Measurements from ENCODE around the gene MYH14.

Gene MYH14

GRCh38 chr19:50292216-50292827 is 88.9 kb downstream of the MYH14 start:
- Histone ChIP-seq H3K79me2 (ENCODE audit: control insufficient read depth, low read length) (no peaks in the 10 kb centered on the region), H3K36me3 (ENCODE audit: control insufficient read depth, low read length) (no peaks in the 10 kb centered on the region), H3F3A (ENCODE audit: control insufficient read depth, insufficient read depth) (no peaks in the 10 kb centered on the region), H3K9me3 (ENCODE audit: control insufficient read depth, insufficient read depth, low read length) (no peaks in the 10 kb centered on the region), H3K27ac (ENCODE audit: low read depth, low read length) (no peak overlapping the region), H3K4me1 (ENCODE audit: control insufficient read depth, low read length) (no peaks in the 10 kb centered on the region), H3K27me3 (ENCODE audit: control insufficient read depth, low read length) (peaks cover 3% of the 10 kb centered on the region; the same call in 1 of the 2 replicates), H3K4me3 (ENCODE audit: low read length) (no peak overlapping the region), H3K9me2 (replicated peaks; ENCODE audit: control insufficient read depth, low read length) (no peaks in the 10 kb centered on the region), H3K4me2 (ENCODE audit: low read length) (no peak overlapping the region), H4K20me1 (ENCODE audit: control insufficient read depth, insufficient read depth, low read depth, low read length) (no peaks in the 10 kb centered on the region)
- TF ChIP-seq CTCF (IDR thresholded peaks at IDR 0.05; ENCODE audit: low read depth, low read length, poor library complexity, severe bottlenecking) (no peak), EZH2phosphoT487 (IDR thresholded peaks at IDR 0.05; ENCODE audit: borderline replicate concordance, low read length) (no peak)

GRCh38 chr19:50293263-50294004 is 90.0 kb downstream of the MYH14 start:
- H3K4me3 ChIP-seq (ENCODE audit: low read length): no peak overlapping the region
- H4K20me1 ChIP-seq (ENCODE audit: control insufficient read depth, insufficient read depth, low read depth, low read length): no peaks in the 10 kb centered on the region
- H3F3A ChIP-seq (ENCODE audit: control insufficient read depth, insufficient read depth): no peaks in the 10 kb centered on the region
- H3K4me1 ChIP-seq (ENCODE audit: control insufficient read depth, low read length): peaks cover 7% of the 10 kb centered on the region
- H3K4me2 ChIP-seq (ENCODE audit: low read length): no peak overlapping the region
- TF ChIP-seq CTCF (IDR thresholded peaks at IDR 0.05; ENCODE audit: low read depth, low read length, poor library complexity, severe bottlenecking) (no peak), EZH2phosphoT487 (IDR thresholded peaks at IDR 0.05; ENCODE audit: borderline replicate concordance, low read length) (no peak)
- H3K27me3 ChIP-seq (ENCODE audit: control insufficient read depth, low read length): no peaks in the 10 kb centered on the region; the same call in 1 of the 2 replicates
- no peak overlapping the region for H3K27ac ChIP-seq (ENCODE audit: low read depth, low read length)
- H3K36me3 ChIP-seq (ENCODE audit: control insufficient read depth, low read length): no peaks in the 10 kb centered on the region
- no peaks in the 10 kb centered on the region for H3K79me2 ChIP-seq (ENCODE audit: control insufficient read depth, low read length)
- H3K9me2 ChIP-seq (replicated peaks; ENCODE audit: control insufficient read depth, low read length): no peaks in the 10 kb centered on the region
- H3K9me3 ChIP-seq (ENCODE audit: control insufficient read depth, insufficient read depth, low read length): no peaks in the 10 kb centered on the region

GRCh38 chr19:50300051-50300450 is 96.6 kb downstream of the MYH14 start:
- no peak for TF ChIP-seq CTCF (IDR thresholded peaks at IDR 0.05; ENCODE audit: low read depth, low read length, poor library complexity, severe bottlenecking)
- no peak for TF ChIP-seq EZH2phosphoT487 (IDR thresholded peaks at IDR 0.05; ENCODE audit: borderline replicate concordance, low read length)
- H3K27ac ChIP-seq (ENCODE audit: low read depth, low read length): no peak overlapping the region
- H4K20me1 ChIP-seq (ENCODE audit: control insufficient read depth, insufficient read depth, low read depth, low read length): no peaks in the 10 kb centered on the region
- H3K36me3 ChIP-seq (ENCODE audit: control insufficient read depth, low read length): no peaks in the 10 kb centered on the region
- peaks cover 14% of the 10 kb centered on the region for H3K27me3 ChIP-seq (ENCODE audit: control insufficient read depth, low read length)
- H3K9me3 ChIP-seq (ENCODE audit: control insufficient read depth, insufficient read depth, low read length): no peaks in the 10 kb centered on the region
- no peak overlapping the region for H3K4me3 ChIP-seq (ENCODE audit: low read length)
- H3K4me1 ChIP-seq (ENCODE audit: control insufficient read depth, low read length): peaks cover 7% of the 10 kb centered on the region
- H3K4me2 ChIP-seq (ENCODE audit: low read length): no peak overlapping the region
- H3F3A ChIP-seq (ENCODE audit: control insufficient read depth, insufficient read depth): no peaks in the 10 kb centered on the region
- no peaks in the 10 kb centered on the region for H3K9me2 ChIP-seq (replicated peaks; ENCODE audit: control insufficient read depth, low read length)
- no peaks in the 10 kb centered on the region for H3K79me2 ChIP-seq (ENCODE audit: control insufficient read depth, low read length)

All from DOHH2 (cell line).